Measurements from ENCODE around the gene CDH23.

GRCh38 chr10:71501402-71501801 lies 104.7 kb downstream of the CDH23 start:
- TF ChIP-seq POLR2A (IDR thresholded peaks at IDR 0.05) = no peak
- TF ChIP-seq, protein P1, sequence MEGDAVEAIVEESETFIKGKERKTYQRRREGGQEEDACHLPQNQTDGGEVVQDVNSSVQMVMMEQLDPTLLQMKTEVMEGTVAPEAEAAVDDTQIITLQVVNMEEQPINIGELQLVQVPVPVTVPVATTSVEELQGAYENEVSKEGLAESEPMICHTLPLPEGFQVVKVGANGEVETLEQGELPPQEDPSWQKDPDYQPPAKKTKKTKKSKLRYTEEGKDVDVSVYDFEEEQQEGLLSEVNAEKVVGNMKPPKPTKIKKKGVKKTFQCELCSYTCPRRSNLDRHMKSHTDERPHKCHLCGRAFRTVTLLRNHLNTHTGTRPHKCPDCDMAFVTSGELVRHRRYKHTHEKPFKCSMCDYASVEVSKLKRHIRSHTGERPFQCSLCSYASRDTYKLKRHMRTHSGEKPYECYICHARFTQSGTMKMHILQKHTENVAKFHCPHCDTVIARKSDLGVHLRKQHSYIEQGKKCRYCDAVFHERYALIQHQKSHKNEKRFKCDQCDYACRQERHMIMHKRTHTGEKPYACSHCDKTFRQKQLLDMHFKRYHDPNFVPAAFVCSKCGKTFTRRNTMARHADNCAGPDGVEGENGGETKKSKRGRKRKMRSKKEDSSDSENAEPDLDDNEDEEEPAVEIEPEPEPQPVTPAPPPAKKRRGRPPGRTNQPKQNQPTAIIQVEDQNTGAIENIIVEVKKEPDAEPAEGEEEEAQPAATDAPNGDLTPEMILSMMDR (IDR thresholded peaks at IDR 0.05) = no peak

Measured in vagina (tissue), 2 donors.